ENCODE data around the gene MEGF11.

- TF ChIP-seq, protein P1, sequence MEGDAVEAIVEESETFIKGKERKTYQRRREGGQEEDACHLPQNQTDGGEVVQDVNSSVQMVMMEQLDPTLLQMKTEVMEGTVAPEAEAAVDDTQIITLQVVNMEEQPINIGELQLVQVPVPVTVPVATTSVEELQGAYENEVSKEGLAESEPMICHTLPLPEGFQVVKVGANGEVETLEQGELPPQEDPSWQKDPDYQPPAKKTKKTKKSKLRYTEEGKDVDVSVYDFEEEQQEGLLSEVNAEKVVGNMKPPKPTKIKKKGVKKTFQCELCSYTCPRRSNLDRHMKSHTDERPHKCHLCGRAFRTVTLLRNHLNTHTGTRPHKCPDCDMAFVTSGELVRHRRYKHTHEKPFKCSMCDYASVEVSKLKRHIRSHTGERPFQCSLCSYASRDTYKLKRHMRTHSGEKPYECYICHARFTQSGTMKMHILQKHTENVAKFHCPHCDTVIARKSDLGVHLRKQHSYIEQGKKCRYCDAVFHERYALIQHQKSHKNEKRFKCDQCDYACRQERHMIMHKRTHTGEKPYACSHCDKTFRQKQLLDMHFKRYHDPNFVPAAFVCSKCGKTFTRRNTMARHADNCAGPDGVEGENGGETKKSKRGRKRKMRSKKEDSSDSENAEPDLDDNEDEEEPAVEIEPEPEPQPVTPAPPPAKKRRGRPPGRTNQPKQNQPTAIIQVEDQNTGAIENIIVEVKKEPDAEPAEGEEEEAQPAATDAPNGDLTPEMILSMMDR (conservative IDR thresholded peaks at IDR 0.05; ENCODE audit: low read length): no peak
- TF ChIP-seq EZH2phosphoT487 (IDR thresholded peaks at IDR 0.05; ENCODE audit: borderline replicate concordance): no peak
Measured at GRCh38 chr15:66038387-66039116, 215.0 kb downstream of the MEGF11 start.
